HG02588 (cell line): Measurements from ENCODE around the gene YES1.
"Not testable (repeated sequence)": the region's sequence is repeated elsewhere in the genome, so short reads cannot be mapped to it uniquely, and the experiment has no call there.

Experiments used
- ATAC-seq: cut with Tn5 transposase; IDR thresholded peaks from one replicate; pipeline ENCODE4 v1.9.1; 2021; ENCODE audit warnings: mild to moderate bottlenecking, moderate library complexity; ENCODE audit not compliant: unreplicated experiment

YES1 gene

GRCh38 chr18:686339-687111, 125.5 kb downstream of the YES1 start:
- no peak for ATAC-seq

- no peak for ATAC-seq
These were observed 126.6 kb downstream of the YES1 start for GRCh38 chr18:685438-685837.

- ATAC-seq: no peak
These were observed 128.5 kb downstream of the YES1 start for GRCh38 chr18:683531-683930.

GRCh38 chr18:682833-683232, 129.2 kb downstream of the YES1 start:
- no peak for ATAC-seq

- ATAC-seq: not testable (repeated sequence)
These were observed 129.6 kb downstream of the YES1 start for GRCh38 chr18:682416-682815.

- no peak for ATAC-seq
These were observed 130.1 kb downstream of the YES1 start for GRCh38 chr18:681985-682384.

- no peak for ATAC-seq
These were observed 131.7 kb downstream of the YES1 start for GRCh38 chr18:680392-680791.

- no peak for ATAC-seq
These were observed 132.5 kb downstream of the YES1 start for GRCh38 chr18:679516-679915.

GRCh38 chr18:678482-679182, 133.4 kb downstream of the YES1 start:
- ATAC-seq: no peak

- no peak for ATAC-seq
These were observed 134.1 kb downstream of the YES1 start for GRCh38 chr18:677951-678381.

- ATAC-seq: no peak
These were observed 134.9 kb downstream of the YES1 start for GRCh38 chr18:677145-677544.

- ATAC-seq: no peak
These were observed 135.3 kb downstream of the YES1 start for GRCh38 chr18:676736-677135.

- ATAC-seq: no peak
These were observed 136.0 kb downstream of the YES1 start for GRCh38 chr18:676069-676468.

GRCh38 chr18:675307-675706, 136.7 kb downstream of the YES1 start:
- no peak for ATAC-seq

GRCh38 chr18:673769-674168, 138.3 kb downstream of the YES1 start:
- ATAC-seq: no peak

GRCh38 chr18:673317-673716, 138.7 kb downstream of the YES1 start:
- ATAC-seq: no peak
